Liver (tissue), 9 donors: ENCODE measurements around the gene NFIB. TPM values are rescaled to one million over a fixed set of nuclear protein-coding genes. Genes with fewer than 3 reads are reported as not detected.

ENCODE experiments used
- DNase-seq: peaks from one replicate; pipeline ENCODE4 v3.0.0-alpha.2; 2017; ENCODE audit warnings: low spot score
- H3K27ac ChIP-seq, 2 donors: one replicate each; pipeline ENCODE4 v1.7.0; 2013; ENCODE audit warnings: inconsistent platforms in 2 of 2, low read length in 2 of 2, control low read depth in 1 of 2, low read depth in 1 of 2, mild to moderate bottlenecking in 1 of 2
- H3K27me3 ChIP-seq, 4 donors: one replicate each; pipeline versions ENCODE4 v1.6.1 to v1.7.0; 2013; ENCODE audit warnings: low read length in 3 of 4, inconsistent platforms in 1 of 4, mild to moderate bottlenecking in 1 of 4, moderate library complexity in 1 of 4; ENCODE audit not compliant: control insufficient read depth in 4 of 4, insufficient read depth in 4 of 4
- H3K36me3 ChIP-seq, 4 donors: one replicate each; pipeline versions ENCODE4 v1.6.1 to v1.7.0; 2013; ENCODE audit warnings: low read length in 3 of 4, mild to moderate bottlenecking in 3 of 4, low read depth in 1 of 4, moderate library complexity in 1 of 4; ENCODE audit not compliant: control insufficient read depth in 4 of 4, insufficient read depth in 3 of 4
- H3K4me1 ChIP-seq, 4 donors: one replicate each; pipeline versions ENCODE4 v1.6.1 to v1.7.0; 2013; ENCODE audit warnings: low read length in 3 of 4, mild to moderate bottlenecking in 3 of 4, moderate library complexity in 1 of 4; ENCODE audit not compliant: control insufficient read depth in 4 of 4, insufficient read depth in 4 of 4
- H3K4me3 ChIP-seq, 3 donors: one replicate each; pipeline versions ENCODE4 v1.6.1 to v1.7.0; 2013; ENCODE audit warnings: low read length in 3 of 3, control low read depth in 1 of 3, low read depth in 1 of 3, mild to moderate bottlenecking in 1 of 3
- H3K9ac ChIP-seq, 2 donors: one replicate each; pipeline ENCODE4 v1.7.0; 2013; ENCODE audit warnings: low read length in 2 of 2, mild to moderate bottlenecking in 2 of 2, moderate library complexity in 2 of 2, control low read depth in 1 of 2, low read depth in 1 of 2
- H3K9me3 ChIP-seq, 4 donors: one replicate each; pipeline versions ENCODE4 v1.6.1 to v1.7.0; 2013; ENCODE audit warnings: low read length in 3 of 4; ENCODE audit not compliant: control insufficient read depth in 4 of 4
- EGR1 ChIP-seq, 2 donors: IDR thresholded peaks; 2 replicates each; pipeline ENCODE4 v1.6.1; 2016 to 2018; ENCODE audit warnings: antibody characterized with exemption in 2 of 2, low read depth in 2 of 2
- FOXA1 ChIP-seq: IDR thresholded peaks from 2 replicates; pipeline ENCODE4 v1.6.1; 2016; ENCODE audit warnings: antibody characterized with exemption
- FOXA2 ChIP-seq: IDR thresholded peaks from 2 replicates; pipeline ENCODE4 v1.6.1; 2016; ENCODE audit warnings: antibody characterized with exemption
- GABPA ChIP-seq, 2 donors: IDR thresholded peaks in 1 of 2; conservative IDR thresholded peaks in 1 of 2; 2 replicates each; pipeline ENCODE4 v1.6.1; 2016; ENCODE audit warnings: antibody characterized with exemption in 2 of 2, mild to moderate bottlenecking in 1 of 2, moderate library complexity in 1 of 2
- HNF4A ChIP-seq, 2 donors: conservative IDR thresholded peaks; 2 replicates each; pipeline ENCODE4 v1.6.1; 2016; ENCODE audit warnings: antibody characterized with exemption in 2 of 2, mild to moderate bottlenecking in 2 of 2
- HNF4G ChIP-seq: IDR thresholded peaks from 2 replicates; pipeline ENCODE4 v1.6.1; 2016; ENCODE audit warnings: antibody characterized with exemption
- JUND ChIP-seq, 2 donors: IDR thresholded peaks; 2 replicates each; pipeline ENCODE4 v1.6.1; 2016; ENCODE audit warnings: antibody characterized with exemption in 2 of 2
- NR2F2 ChIP-seq: IDR thresholded peaks from 2 replicates; pipeline ENCODE4 v1.6.1; 2016; ENCODE audit warnings: antibody characterized with exemption
- RAD21 ChIP-seq, 2 donors: IDR thresholded peaks; 2 replicates each; pipeline ENCODE4 v1.6.1; 2016; ENCODE audit warnings: antibody characterized with exemption in 2 of 2, mild to moderate bottlenecking in 2 of 2
- RXRA ChIP-seq, 2 donors: IDR thresholded peaks; 2 replicates each; pipeline ENCODE4 v1.6.1; 2017 to 2018; ENCODE audit warnings: antibody characterized with exemption in 2 of 2, mild to moderate bottlenecking in 1 of 2
- SP1 ChIP-seq: IDR thresholded peaks from 2 replicates; pipeline ENCODE4 v1.6.1; 2018; ENCODE audit warnings: antibody characterized with exemption, mild to moderate bottlenecking
- TAF1 ChIP-seq: conservative IDR thresholded peaks from 2 replicates; pipeline ENCODE4 v1.6.1; 2016; ENCODE audit warnings: antibody characterized with exemption, mild to moderate bottlenecking
- YY1 ChIP-seq: IDR thresholded peaks from 2 replicates; pipeline ENCODE4 v1.6.1; 2016; ENCODE audit warnings: antibody characterized with exemption, mild to moderate bottlenecking
- WGBS: extraction: QIAGEN DNeasy Blood & Tissue Kit; methylation state at CpG from one replicate; pipeline ENCODE4 v1.1.7; 2013; 5-methylcytosine and 5-hydroxymethylcytosine counted together
- polyA plus RNA-seq, 2 donors: library from polyadenylated mRNA; stranded (reverse) in 1 of 2; unstranded in 1 of 2; fragments of 200-250 nt in 1 of 2; fragments of >200 nt in 1 of 2; fragmentation: Nextera tagmentation in 1 of 2; extraction: Ambion mirVana in 1 of 2; gene quantifications; one replicate each; pipeline versions ENCODE4 v1.2.1 to v1.2.3, GENCODE V29; 2013 to 2015
- total RNA-seq, 2 donors: library from RNA; depleted of rRNA; stranded (reverse); fragments of >200 nt; gene quantifications; one replicate each; pipeline ENCODE4 v1.2.3, GENCODE V29; 2014
- TF ChIP-seq, protein P1 (sequence below): IDR thresholded peaks from 2 replicates; pipeline ENCODE4 v1.6.1; 2016; ENCODE audit warnings: antibody characterized with exemption
- TF ChIP-seq, protein P2 (sequence below): IDR thresholded peaks from 2 replicates; pipeline ENCODE4 v1.6.1; 2016; ENCODE audit warnings: antibody characterized with exemption, mild to moderate bottlenecking
- TF ChIP-seq, protein P3 (sequence below): IDR thresholded peaks from 2 replicates; pipeline ENCODE4 v1.6.1; 2016; ENCODE audit warnings: antibody characterized with exemption
- TF ChIP-seq, protein P4 (sequence below): fragments of 150-350 bp; IDR thresholded peaks from 2 replicates; pipeline ENCODE4 v1.5.1; 2017; ENCODE audit warnings: improper control_type of control experiment, low read depth, low read length; ENCODE audit not compliant: missing input control
- donor health status: healthy.
- donor health status: healthy.
- donor health status: healthy.
- donor health status: healthy.
- donor health status: healthy.

Gene NFIB
- total and polyA plus RNA-seq, 4 donors = 3.2 to 23.2 (median 8.0) TPM

DNA sequence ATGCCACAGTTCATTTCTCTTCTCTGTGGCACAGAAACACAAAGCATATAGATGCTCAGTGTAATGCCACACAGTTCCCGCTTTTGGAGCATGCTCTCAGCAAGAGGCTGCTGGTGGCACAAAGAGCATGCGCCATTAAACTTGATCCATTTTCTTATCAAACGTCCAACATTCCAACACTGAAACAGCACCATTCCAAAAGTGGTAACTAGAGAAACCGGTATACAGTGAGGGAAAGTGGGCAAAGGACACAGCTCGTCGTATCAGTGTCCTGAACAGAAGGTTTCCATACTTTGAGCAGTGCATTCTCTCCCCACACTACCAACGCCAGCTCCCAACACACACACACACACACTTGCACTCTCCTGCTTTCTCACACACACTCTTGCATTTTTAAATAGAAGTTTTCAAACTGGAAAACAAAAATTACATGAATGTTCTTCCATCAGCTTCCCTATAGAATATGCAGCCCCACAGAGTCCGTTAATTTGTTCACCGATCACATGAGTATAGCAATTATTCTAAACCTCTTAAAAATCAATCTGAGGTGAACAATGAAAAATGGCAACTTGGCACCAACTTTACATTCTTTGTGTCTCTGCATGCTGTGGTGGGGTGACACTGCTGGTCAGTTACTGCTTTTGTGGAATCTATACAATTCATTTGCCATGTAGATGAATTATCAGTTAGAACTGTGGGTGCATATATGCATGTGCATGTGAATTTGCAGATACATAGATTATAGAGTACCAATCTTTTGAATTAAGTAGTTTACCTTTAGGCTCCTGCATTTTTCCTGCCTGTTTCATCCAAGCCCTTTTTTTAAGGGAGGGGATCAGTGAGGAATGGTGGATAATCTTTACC lies 5.7 kb downstream of the NFIB start:
- H3K4me1 ChIP-seq = peaks cover 2 to 37% (median 13%) of the 10 kb centered on the region in 4 donors
- 67% methylated on average over 9 of the region's 9 CpGs for WGBS
- H3K9me3 ChIP-seq = no peaks in the 10 kb centered on the region
- no peaks in the 10 kb centered on the region for H3K27me3 ChIP-seq
- TF ChIP-seq HNF4A (conservative IDR thresholded peaks at IDR 0.05) (no peak), YY1 (peak; percentile 13)
- TF ChIP-seq, protein P1, sequence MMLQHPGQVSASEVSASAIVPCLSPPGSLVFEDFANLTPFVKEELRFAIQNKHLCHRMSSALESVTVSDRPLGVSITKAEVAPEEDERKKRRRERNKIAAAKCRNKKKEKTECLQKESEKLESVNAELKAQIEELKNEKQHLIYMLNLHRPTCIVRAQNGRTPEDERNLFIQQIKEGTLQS = no peak
- TF ChIP-seq, protein P2, sequence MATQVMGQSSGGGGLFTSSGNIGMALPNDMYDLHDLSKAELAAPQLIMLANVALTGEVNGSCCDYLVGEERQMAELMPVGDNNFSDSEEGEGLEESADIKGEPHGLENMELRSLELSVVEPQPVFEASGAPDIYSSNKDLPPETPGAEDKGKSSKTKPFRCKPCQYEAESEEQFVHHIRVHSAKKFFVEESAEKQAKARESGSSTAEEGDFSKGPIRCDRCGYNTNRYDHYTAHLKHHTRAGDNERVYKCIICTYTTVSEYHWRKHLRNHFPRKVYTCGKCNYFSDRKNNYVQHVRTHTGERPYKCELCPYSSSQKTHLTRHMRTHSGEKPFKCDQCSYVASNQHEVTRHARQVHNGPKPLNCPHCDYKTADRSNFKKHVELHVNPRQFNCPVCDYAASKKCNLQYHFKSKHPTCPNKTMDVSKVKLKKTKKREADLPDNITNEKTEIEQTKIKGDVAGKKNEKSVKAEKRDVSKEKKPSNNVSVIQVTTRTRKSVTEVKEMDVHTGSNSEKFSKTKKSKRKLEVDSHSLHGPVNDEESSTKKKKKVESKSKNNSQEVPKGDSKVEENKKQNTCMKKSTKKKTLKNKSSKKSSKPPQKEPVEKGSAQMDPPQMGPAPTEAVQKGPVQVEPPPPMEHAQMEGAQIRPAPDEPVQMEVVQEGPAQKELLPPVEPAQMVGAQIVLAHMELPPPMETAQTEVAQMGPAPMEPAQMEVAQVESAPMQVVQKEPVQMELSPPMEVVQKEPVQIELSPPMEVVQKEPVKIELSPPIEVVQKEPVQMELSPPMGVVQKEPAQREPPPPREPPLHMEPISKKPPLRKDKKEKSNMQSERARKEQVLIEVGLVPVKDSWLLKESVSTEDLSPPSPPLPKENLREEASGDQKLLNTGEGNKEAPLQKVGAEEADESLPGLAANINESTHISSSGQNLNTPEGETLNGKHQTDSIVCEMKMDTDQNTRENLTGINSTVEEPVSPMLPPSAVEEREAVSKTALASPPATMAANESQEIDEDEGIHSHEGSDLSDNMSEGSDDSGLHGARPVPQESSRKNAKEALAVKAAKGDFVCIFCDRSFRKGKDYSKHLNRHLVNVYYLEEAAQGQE = no peak
- H3K4me3 ChIP-seq = no peak overlapping the region
- peaks cover 0 to 9% (median 6%) of the 10 kb centered on the region in 4 donors for H3K36me3 ChIP-seq
- no peak overlapping the region for H3K9ac ChIP-seq
- H3K27ac ChIP-seq = peak overlapping the region; percentile 0 to 11
- DNase-seq = no peak

DNA sequence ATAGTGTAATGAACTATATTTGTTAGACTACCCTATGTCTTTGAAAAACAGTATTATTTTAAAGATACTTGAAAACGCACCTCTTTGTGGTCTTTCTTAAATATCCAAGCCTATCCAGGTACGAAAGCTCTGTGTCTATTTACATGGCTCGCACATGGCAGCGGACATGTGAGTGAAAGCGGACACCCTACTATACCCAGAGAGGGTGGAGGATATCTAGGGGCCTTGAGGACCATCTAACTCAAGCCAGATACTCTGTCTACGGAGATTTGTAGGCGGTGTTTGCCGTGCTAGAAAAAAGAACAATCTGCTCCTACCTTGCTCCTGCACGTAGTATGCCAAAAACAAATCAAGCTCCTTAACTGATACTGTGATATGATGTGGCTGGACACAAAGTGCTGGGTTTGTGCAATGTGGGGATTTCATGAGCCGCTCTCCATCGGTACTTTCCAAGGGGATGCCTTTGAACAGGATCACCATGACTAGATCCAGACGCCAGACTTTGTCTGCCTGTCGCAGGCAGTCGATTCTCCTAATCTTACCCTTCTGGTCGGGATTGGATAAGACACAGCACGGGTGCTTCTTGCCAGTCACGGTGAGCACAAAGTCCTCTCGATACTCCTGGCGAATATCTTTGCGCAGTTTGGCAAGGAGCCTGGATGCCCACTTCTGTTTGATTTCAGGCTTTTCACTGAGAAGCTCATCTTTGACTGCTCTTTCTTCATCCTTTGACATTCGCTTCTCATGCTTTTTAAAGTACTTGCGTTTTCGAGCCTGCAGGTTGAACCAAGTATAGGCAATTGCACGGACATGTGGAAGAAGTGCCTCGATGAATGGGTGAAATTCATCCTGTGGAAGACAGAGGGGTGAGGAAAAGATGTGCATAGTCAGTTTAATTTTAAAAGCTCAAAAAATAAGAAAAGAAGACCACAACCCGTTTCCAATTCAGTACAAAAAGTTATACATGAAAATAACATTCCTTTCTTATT lies 7.0 kb downstream of the NFIB start:
- TF ChIP-seq TAF1 = no peak
- no peak for TF ChIP-seq SP1
- no peak for TF ChIP-seq NR2F2
- no peak for TF ChIP-seq JUND (IDR thresholded peaks at IDR 0.05)
- TF ChIP-seq HNF4G = no peak
- TF ChIP-seq HNF4A (conservative IDR thresholded peaks at IDR 0.05) = no peak
- no peak for TF ChIP-seq FOXA2
- TF ChIP-seq, protein P2 = no peak
- no peak for TF ChIP-seq RXRA (IDR thresholded peaks at IDR 0.05)
- TF ChIP-seq, protein P3, sequence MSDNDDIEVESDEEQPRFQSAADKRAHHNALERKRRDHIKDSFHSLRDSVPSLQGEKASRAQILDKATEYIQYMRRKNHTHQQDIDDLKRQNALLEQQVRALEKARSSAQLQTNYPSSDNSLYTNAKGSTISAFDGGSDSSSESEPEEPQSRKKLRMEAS = no peak
- no peak for TF ChIP-seq FOXA1
- TF ChIP-seq GABPA (IDR thresholded peaks at IDR 0.05 in 1 of 2, conservative IDR thresholded peaks at IDR 0.05 in 1 of 2) = no peak
- TF ChIP-seq, protein P4, sequence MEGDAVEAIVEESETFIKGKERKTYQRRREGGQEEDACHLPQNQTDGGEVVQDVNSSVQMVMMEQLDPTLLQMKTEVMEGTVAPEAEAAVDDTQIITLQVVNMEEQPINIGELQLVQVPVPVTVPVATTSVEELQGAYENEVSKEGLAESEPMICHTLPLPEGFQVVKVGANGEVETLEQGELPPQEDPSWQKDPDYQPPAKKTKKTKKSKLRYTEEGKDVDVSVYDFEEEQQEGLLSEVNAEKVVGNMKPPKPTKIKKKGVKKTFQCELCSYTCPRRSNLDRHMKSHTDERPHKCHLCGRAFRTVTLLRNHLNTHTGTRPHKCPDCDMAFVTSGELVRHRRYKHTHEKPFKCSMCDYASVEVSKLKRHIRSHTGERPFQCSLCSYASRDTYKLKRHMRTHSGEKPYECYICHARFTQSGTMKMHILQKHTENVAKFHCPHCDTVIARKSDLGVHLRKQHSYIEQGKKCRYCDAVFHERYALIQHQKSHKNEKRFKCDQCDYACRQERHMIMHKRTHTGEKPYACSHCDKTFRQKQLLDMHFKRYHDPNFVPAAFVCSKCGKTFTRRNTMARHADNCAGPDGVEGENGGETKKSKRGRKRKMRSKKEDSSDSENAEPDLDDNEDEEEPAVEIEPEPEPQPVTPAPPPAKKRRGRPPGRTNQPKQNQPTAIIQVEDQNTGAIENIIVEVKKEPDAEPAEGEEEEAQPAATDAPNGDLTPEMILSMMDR = no peak
- TF ChIP-seq EGR1 (IDR thresholded peaks at IDR 0.05; ENCODE audit: low read depth in 2 of 2) = no peak
- TF ChIP-seq YY1 = no peak
- TF ChIP-seq, protein P1 = no peak
- TF ChIP-seq RAD21 (IDR thresholded peaks at IDR 0.05) = no peak
- WGBS = 94% methylated on average over 26 of the region's 26 CpGs
- H3K4me1 ChIP-seq = peaks cover 2 to 47% (median 23%) of the 10 kb centered on the region in 4 donors
- H3K36me3 ChIP-seq = peaks cover 0 to 9% (median 6%) of the 10 kb centered on the region in 4 donors
- H3K9ac ChIP-seq = no peak overlapping the region
- DNase-seq = no peak
- no peaks in the 10 kb centered on the region for H3K27me3 ChIP-seq
- H3K27ac ChIP-seq = no peak overlapping the region
- no peak overlapping the region for H3K4me3 ChIP-seq
- no peaks in the 10 kb centered on the region for H3K9me3 ChIP-seq
